Measurements from ENCODE around the gene ROR2. TPM values are rescaled to one million over a fixed set of nuclear protein-coding genes. Genes with fewer than 3 reads are reported as not detected.
A peak's percentile ranks its signal among the peaks of the same experiment; 100 is the strongest.

Gene ROR2
- total RNA-seq, 2 experiments from 2014 or later, result not detected

- no peak for TF ChIP-seq CTCF (IDR thresholded peaks at IDR 0.05)
- Histone ChIP-seq H3K9me3 (ENCODE audit: control insufficient read depth in 1 of 2, insufficient read depth in 1 of 2, low read length in 2 of 2) (no peaks in the 10 kb centered on the region), H3K4me1 (ENCODE audit: insufficient read depth, low read length) (no peaks in the 10 kb centered on the region), H3K36me3 (ENCODE audit: insufficient read depth, low read length) (no peaks in the 10 kb centered on the region), H3K27me3 (ENCODE audit: control insufficient read depth in 1 of 2, insufficient read depth in 2 of 2, low read length in 2 of 2) (no peaks in the 10 kb centered on the region), H3K27ac (ENCODE audit: low read depth in 1 of 2, low read length in 2 of 2) (no peak overlapping the region), H3K4me3 (ENCODE audit: low read length) (no peak overlapping the region)
- H3K27ac Mint-ChIP-seq, result no peak overlapping the region
- intact Hi-C loops (cut with DNase I, micrococcal nuclease), result loop anchor here (1.0 to 2.0 kb wide), 2 partner anchors 691 to 813 kb away; no protein-coding TSS in a partner anchor
- no peak overlapping the region for H3K4me3 Mint-ChIP-seq
- H3K4me1 Mint-ChIP-seq (ENCODE audit: low read depth), result no peaks in the 10 kb centered on the region
- H3K36me3 Mint-ChIP-seq (ENCODE audit: low read depth), result no peaks in the 10 kb centered on the region
- DNase-seq (no peak), ATAC-seq (ENCODE audit: poor library complexity) (no peak)
- H3K27me3 Mint-ChIP-seq, result peaks cover 2% of the 10 kb centered on the region
- H3K9me3 Mint-ChIP-seq, result no peaks in the 10 kb centered on the region
- ChIA-PET CTCF (no interaction called here), POLR2A (no interaction called here)
Measured at GRCh38 chr9:91727972-91728371, 222.1 kb downstream of the ROR2 start.

GRCh38 chr9:91727316-91727861 is 222.6 kb downstream of the ROR2 start:
- DNase-seq, result peak in 4 of 14 experiments; percentile 21 to 58 (median 40)
- H3K9me3 Mint-ChIP-seq, result no peaks in the 10 kb centered on the region
- Histone ChIP-seq H3K4me1 (ENCODE audit: insufficient read depth, low read length) (no peaks in the 10 kb centered on the region), H3K36me3 (ENCODE audit: insufficient read depth, low read length) (no peaks in the 10 kb centered on the region), H3K9me3 (ENCODE audit: control insufficient read depth in 1 of 2, insufficient read depth in 1 of 2, low read length in 2 of 2) (no peaks in the 10 kb centered on the region), H3K27me3 (ENCODE audit: control insufficient read depth in 1 of 2, insufficient read depth in 2 of 2, low read length in 2 of 2) (no peaks in the 10 kb centered on the region), H3K4me3 (ENCODE audit: low read length) (no peak overlapping the region), H3K27ac (ENCODE audit: low read depth in 1 of 2, low read length in 2 of 2) (no peak overlapping the region)
- peaks cover 8% of the 10 kb centered on the region for H3K27me3 Mint-ChIP-seq
- H3K27ac Mint-ChIP-seq, result no peak overlapping the region
- intact Hi-C loops (cut with DNase I, micrococcal nuclease), result loop anchor here (1.0 to 2.0 kb wide), 2 partner anchors 691 to 812 kb away; no protein-coding TSS in a partner anchor
- H3K4me3 Mint-ChIP-seq, result no peak overlapping the region
- H3K36me3 Mint-ChIP-seq (ENCODE audit: low read depth), result no peaks in the 10 kb centered on the region
- TF ChIP-seq CTCF (IDR thresholded peaks at IDR 0.05), result peak; percentile 66
- POLR2A ChIA-PET, result no interaction called here
- CTCF ChIA-PET, result interaction anchor here (0.9 to 1.0 kb wide), 2 partner anchors 694 to 812 kb away, joined by 3 to 5 read pairs; no protein-coding TSS in a partner anchor
- ATAC-seq (ENCODE audit: poor library complexity), result no peak
- H3K4me1 Mint-ChIP-seq (ENCODE audit: low read depth), result no peaks in the 10 kb centered on the region

DNA sequence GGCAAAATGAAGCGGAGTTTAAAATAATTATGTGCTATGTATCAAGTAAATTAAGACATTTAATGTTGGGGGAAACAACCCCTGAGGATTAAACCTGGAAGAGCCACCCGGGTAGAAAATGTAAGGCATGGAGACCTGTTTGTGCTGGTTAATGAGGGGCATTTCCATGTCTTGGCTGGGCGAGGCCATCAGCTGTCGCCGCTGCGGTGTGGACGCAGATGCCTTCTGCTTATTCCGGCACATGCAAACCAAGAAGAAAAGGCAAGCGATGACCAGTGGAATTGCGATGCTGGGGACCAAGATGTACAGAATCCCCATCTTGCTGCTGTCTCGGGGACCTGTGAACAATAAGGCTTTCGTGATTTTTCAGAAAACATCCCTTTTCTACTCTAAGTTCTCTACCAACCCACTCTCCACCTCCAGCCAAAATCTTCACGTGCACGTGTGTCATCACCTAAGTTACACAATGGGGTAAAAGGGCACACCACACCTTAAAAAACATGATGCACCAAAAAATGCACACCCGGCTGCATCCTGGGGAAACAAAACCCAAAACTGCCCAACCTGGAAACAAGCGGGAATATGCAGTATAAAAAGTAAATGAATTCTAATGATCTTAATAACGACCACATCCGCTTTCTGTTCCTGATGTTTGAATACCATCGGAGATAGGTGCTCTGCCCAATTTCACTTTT is 223.5 kb downstream of the ROR2 start:
- no peak for TF ChIP-seq CTCF (IDR thresholded peaks at IDR 0.05)
- Mint-ChIP-seq H3K4me3 (no peak overlapping the region), H3K4me1 (ENCODE audit: low read depth) (no peaks in the 10 kb centered on the region), H3K27me3 (peaks cover 16% of the 10 kb centered on the region), H3K27ac (no peak overlapping the region), H3K36me3 (ENCODE audit: low read depth) (no peaks in the 10 kb centered on the region), H3K9me3 (no peaks in the 10 kb centered on the region)
- no peaks in the 10 kb centered on the region for H3K36me3 ChIP-seq (ENCODE audit: insufficient read depth, low read length)
- intact Hi-C loops (cut with DNase I, micrococcal nuclease), result loop anchor here (1.0 to 2.0 kb wide), 2 partner anchors 690 to 811 kb away; no protein-coding TSS in a partner anchor
- CTCF ChIA-PET, result interaction anchor here (0.9 to 1.0 kb wide), 2 partner anchors 693 to 811 kb away, joined by 3 to 5 read pairs; no protein-coding TSS in a partner anchor
- no peak overlapping the region for H3K4me3 ChIP-seq (ENCODE audit: low read length)
- no peak for DNase-seq
- no peak for ATAC-seq (ENCODE audit: poor library complexity)
- H3K4me1 ChIP-seq (ENCODE audit: insufficient read depth, low read length), result no peaks in the 10 kb centered on the region
- no peaks in the 10 kb centered on the region for H3K9me3 ChIP-seq (ENCODE audit: control insufficient read depth in 1 of 2, insufficient read depth in 1 of 2, low read length in 2 of 2)
- H3K27me3 ChIP-seq (ENCODE audit: control insufficient read depth in 1 of 2, insufficient read depth in 2 of 2, low read length in 2 of 2), result no peaks in the 10 kb centered on the region
- POLR2A ChIA-PET, result no interaction called here
- no peak overlapping the region for H3K27ac ChIP-seq (ENCODE audit: low read depth in 1 of 2, low read length in 2 of 2)

All from CD4-positive, alpha-beta T cell (primary cell).